A673 (cell line): ENCODE results near the gene RS1. TPM values are rescaled to one million over a fixed set of nuclear protein-coding genes. Genes with fewer than 3 reads are reported as not detected.
A peak's percentile ranks its signal among the peaks of the same experiment; 100 is the strongest.

Source experiments
- BruUV-seq: library from RNA; stranded (reverse); fragments of 400-500 nt; replicated peaks from 2 replicates; lab custom pipeline; 2021; lab: Mats Ljungman, UMichigan
- CTCF ChIA-PET: fragments of 300-600 bp; sonication (Branson Sonifier 250); formaldehyde crosslinking; loops from one replicate; lab custom pipeline; 2022; ENCODE audit warnings: antibody characterized with exemption; lab: Charles Lee
- POLR2A ChIA-PET: fragments of 300-600 bp; sonication (Branson Sonifier 250); formaldehyde crosslinking; loops from one replicate; lab custom pipeline; 2022; ENCODE audit warnings: antibody characterized with exemption; ENCODE audit not compliant: low non-redundant PET; lab: Charles Lee
- DNase-seq: peaks from one replicate; pipeline ENCODE4 v3.0.0-alpha.2; 2015; ENCODE audit warnings: low spot score
- H3K27ac ChIP-seq: fragments of 200-600 bp; sonication (generic); 2 replicates; pipeline ENCODE4 v1.5.1; 2016; ENCODE audit warnings: mixed run types, low read depth, mild to moderate bottlenecking, mixed read lengths, antibody characterized with exemption, low read length; ENCODE audit not compliant: poor library complexity, severe bottlenecking
- H3K27me3 ChIP-seq: fragments of 200-600 bp; sonication (generic); replicated peaks from 2 replicates; pipeline ENCODE4 v1.6.1; 2017; ENCODE audit warnings: mixed run types, low read depth, mild to moderate bottlenecking, mixed read lengths, antibody characterized with exemption, low read length; ENCODE audit not compliant: insufficient read depth, poor library complexity
- H3K36me3 ChIP-seq: fragments of 200-600 bp; sonication (generic); 2 replicates; pipeline ENCODE4 v1.6.1; 2016; ENCODE audit warnings: mixed run types, mild to moderate bottlenecking, mixed read lengths, antibody characterized with exemption, low read length; ENCODE audit not compliant: insufficient read depth, poor library complexity, severe bottlenecking
- H3K4me1 ChIP-seq: fragments of 200-600 bp; sonication (generic); 2 replicates; pipeline ENCODE4 v1.6.1; 2017; ENCODE audit warnings: mixed run types, mild to moderate bottlenecking, mixed read lengths, antibody characterized with exemption, low read length; ENCODE audit not compliant: insufficient read depth, poor library complexity, severe bottlenecking
- H3K4me3 ChIP-seq: fragments of 200-600 bp; sonication (generic); 2 replicates; pipeline ENCODE4 v1.5.1; 2016; ENCODE audit warnings: low read depth, mixed run types, mild to moderate bottlenecking, mixed read lengths, low read length; ENCODE audit not compliant: poor library complexity, severe bottlenecking
- H3K9me3 ChIP-seq: fragments of 200-600 bp; sonication (generic); 2 replicates; pipeline ENCODE4 v1.6.1; 2016; ENCODE audit warnings: mixed run types, low read depth, mild to moderate bottlenecking, mixed read lengths, antibody characterized with exemption, low read length; ENCODE audit not compliant: poor library complexity, severe bottlenecking
- CTCF ChIP-seq: fragments of 300-800, 200-600 bp; sonication (generic); conservative IDR thresholded peaks from 2 replicates; pipeline ENCODE4 v1.5.1; 2017; ENCODE audit warnings: low read depth, mild to moderate bottlenecking, antibody characterized with exemption, low read length, moderate library complexity, mixed read lengths
- EZH2 ChIP-seq: fragments of 200-600 bp; sonication (generic); IDR thresholded peaks from 2 replicates; pipeline ENCODE4 v1.6.1; 2017; ENCODE audit warnings: borderline replicate concordance, low read depth, mild to moderate bottlenecking, mixed read lengths, antibody characterized with exemption, low read length; ENCODE audit not compliant: poor library complexity, severe bottlenecking
- intact Hi-C: fragments of 100-400 bp; cut with micrococcal nuclease; formaldehyde crosslinking; loops from one replicate; pipeline ENCODE4 v1.10.0; 2022; ENCODE audit not compliant: unreplicated experiment
- total RNA-seq: library from RNA; stranded (reverse); gene quantifications from 2 replicates; pipeline ENCODE4 v1.2.3, GENCODE V29; 2021

Gene RS1
- total RNA-seq, 1 experiment from 2014 or later = not detected

GRCh38 chrX:18709833-18710232 is 37.9 kb upstream of the RS1 start:
- Histone ChIP-seq H3K27me3 (no peaks in the 10 kb centered on the region), H3K9me3 (no peaks in the 10 kb centered on the region), H3K4me3 (no peak overlapping the region), H3K27ac (no peak overlapping the region), H3K36me3 (no peaks in the 10 kb centered on the region), H3K4me1 (no peaks in the 10 kb centered on the region)
- POLR2A ChIA-PET = no interaction called here
- TF ChIP-seq EZH2 (no peak), CTCF (no peak)
- BruUV-seq = no TSS peak
- DNase-seq = no peak
- CTCF ChIA-PET = no interaction called here
- intact Hi-C loops = no loop called here

- no peaks in the 10 kb centered on the region for H3K36me3 ChIP-seq
- no peaks in the 10 kb centered on the region for H3K4me1 ChIP-seq
- no TSS peak for BruUV-seq
- intact Hi-C loops = no loop called here
- no peaks in the 10 kb centered on the region for H3K27me3 ChIP-seq
- no peak for TF ChIP-seq EZH2
- TF ChIP-seq CTCF = no peak
- no peak within 1 kb of the TSS for H3K27ac ChIP-seq
- no peak within 1 kb of the TSS for H3K4me3 ChIP-seq
- POLR2A ChIA-PET = no interaction called here
- no peaks in the 10 kb centered on the region for H3K9me3 ChIP-seq
- CTCF ChIA-PET = interaction anchor here (0.5 kb wide), 1 partner anchor 12 kb away, joined by 7 read pairs; no protein-coding TSS in a partner anchor
- DNase-seq = peak; percentile 58
Measured at GRCh38 chrX:18707426-18708049, 35.6 kb upstream of the RS1 start, which contains the start of gene PPEF1. PPEF1 (plus strand) TSS chrX:18707645; CDS start chrX:18707781, 136 bp downstream.

- H3K4me3 ChIP-seq = no peak overlapping the region
- intact Hi-C loops = no loop called here
- no peaks in the 10 kb centered on the region for H3K36me3 ChIP-seq
- H3K9me3 ChIP-seq = no peaks in the 10 kb centered on the region
- H3K27me3 ChIP-seq = no peaks in the 10 kb centered on the region
- peak; percentile 19 for DNase-seq
- no TSS peak for BruUV-seq
- POLR2A ChIA-PET = no interaction called here
- H3K4me1 ChIP-seq = no peaks in the 10 kb centered on the region
- no peak overlapping the region for H3K27ac ChIP-seq
- CTCF ChIA-PET = interaction anchor here (0.6 kb wide), 1 partner anchor 9 kb away, joined by 3 read pairs; no protein-coding TSS in a partner anchor
- TF ChIP-seq EZH2 (no peak), CTCF (no peak)
Measured at GRCh38 chrX:18702362-18703195, 30.7 kb upstream of the RS1 start.
